GM19395 (cell line): ENCODE results near the gene FEV.
"Not testable (repeated sequence)": the region's sequence is repeated elsewhere in the genome, so short reads cannot be mapped to it uniquely, and the experiment has no call there.

Experiments
- ATAC-seq: cut with Tn5 transposase; IDR thresholded peaks from one replicate; pipeline ENCODE4 v1.9.1; 2021; ENCODE audit warnings: mild to moderate bottlenecking, moderate library complexity; ENCODE audit not compliant: unreplicated experiment

The FEV gene

GRCh38 chr2:218946621-218947020 is 38.4 kb downstream of the FEV start:
- no peak for ATAC-seq

GRCh38 chr2:218944759-218945404 is 40.1 kb downstream of the FEV start:
- ATAC-seq, result no peak

- ATAC-seq, result not testable (repeated sequence)
Observed at GRCh38 chr2:218931751-218932150, 53.2 kb downstream of the FEV start.
